GM23338 (cell line): Measurements from ENCODE around the gene PF4V1. TPM values are rescaled to one million over a fixed set of nuclear protein-coding genes. Genes with fewer than 3 reads are reported as not detected.
A peak's percentile ranks its signal among the peaks of the same experiment; 100 is the strongest.

ENCODE experiments used
- ATAC-seq: fragments of 200-7000 bp; cut with Tn5 transposase; 3 replicates; pipeline ENCODE4 v1.9.1; 2020
- DNase-seq: peaks from one replicate; pipeline ENCODE4 v3.0.0-alpha.2; 2015; ENCODE audit warnings: low spot score
- H2AFZ ChIP-seq: fragments of 200-600 bp; sonication (generic); 2 replicates; pipeline ENCODE4 v1.8.0; 2016; ENCODE audit warnings: antibody characterized with exemption, mild to moderate bottlenecking, moderate library complexity
- H3F3A ChIP-seq: fragments of 200-600 bp; sonication (generic); replicated peaks from 2 replicates; pipeline ENCODE4 v1.8.0; 2017; ENCODE audit warnings: antibody characterized with exemption, mixed run types, low read depth
- H3K27ac ChIP-seq: fragments of 200-600 bp; sonication (generic); 2 replicates; pipeline ENCODE4 v1.6.1; 2016; ENCODE audit warnings: low read depth
- H3K27me3 ChIP-seq: fragments of 200-600 bp; sonication (generic); 2 replicates; pipeline ENCODE4 v1.8.0; 2016; ENCODE audit warnings: mild to moderate bottlenecking, mixed run types, moderate library complexity; ENCODE audit not compliant: insufficient read depth
- H3K36me3 ChIP-seq: fragments of 200-600 bp; sonication (generic); 2 replicates; pipeline ENCODE4 v1.8.0; 2016; ENCODE audit warnings: mild to moderate bottlenecking; ENCODE audit not compliant: insufficient read depth
- H3K4me1 ChIP-seq: fragments of 200-600 bp; sonication (generic); 2 replicates; pipeline ENCODE4 v1.8.0; 2016; ENCODE audit warnings: mild to moderate bottlenecking, moderate library complexity; ENCODE audit not compliant: insufficient read depth
- H3K4me2 ChIP-seq: fragments of 200-600 bp; sonication (generic); 2 replicates; pipeline ENCODE4 v1.7.1; 2017; ENCODE audit warnings: mixed run types
- H3K4me3 ChIP-seq: fragments of 200-600 bp; sonication (generic); 2 replicates; pipeline ENCODE4 v1.6.1; 2016; ENCODE audit warnings: mixed run types
- H3K79me2 ChIP-seq: fragments of 200-600 bp; sonication (generic); replicated peaks from 2 replicates; pipeline ENCODE4 v1.8.0; 2017; ENCODE audit warnings: mild to moderate bottlenecking; ENCODE audit not compliant: insufficient read depth
- H3K9me2 ChIP-seq: fragments of 200-600 bp; sonication (generic); 2 replicates; pipeline ENCODE4 v1.8.0; 2017; ENCODE audit not compliant: insufficient read depth
- H4K20me1 ChIP-seq: fragments of 200-600 bp; sonication (generic); replicated peaks from 2 replicates; pipeline ENCODE4 v1.8.0; 2017; ENCODE audit warnings: mild to moderate bottlenecking; ENCODE audit not compliant: insufficient read depth
- H3K27ac Mint-ChIP-seq: 2 replicates; pipeline ENCODE4 v1.8.0; 2020; ENCODE audit warnings: inconsistent platforms, mild to moderate bottlenecking, moderate library complexity, mixed read lengths
- H3K27me3 Mint-ChIP-seq: 3 replicates; pipeline ENCODE4 v1.8.0; 2022; ENCODE audit warnings: low read depth, mild to moderate bottlenecking, moderate library complexity, mixed read lengths, inconsistent platforms; ENCODE audit not compliant: insufficient read depth, poor library complexity
- H3K36me3 Mint-ChIP-seq: 3 replicates; pipeline ENCODE4 v1.8.0; 2021; ENCODE audit warnings: low read depth, mild to moderate bottlenecking, inconsistent platforms, moderate library complexity, mixed read lengths
- H3K4me1 Mint-ChIP-seq: 3 replicates; pipeline ENCODE4 v1.8.0; 2020; ENCODE audit warnings: mild to moderate bottlenecking, inconsistent platforms, mixed read lengths
- H3K4me3 Mint-ChIP-seq: 3 replicates; pipeline ENCODE4 v1.8.0; 2021; ENCODE audit warnings: moderate library complexity, mild to moderate bottlenecking, inconsistent platforms, mixed read lengths
- H3K9me3 Mint-ChIP-seq: 3 replicates; pipeline ENCODE4 v1.8.0; 2020; ENCODE audit warnings: moderate library complexity, mild to moderate bottlenecking, inconsistent platforms, mixed read lengths
- CREB1 ChIP-seq: fragments of 250-450 bp; sonication (Bioruptor Pico); IDR thresholded peaks from 2 replicates; pipeline ENCODE4 v1.5.0; 2020; ENCODE audit warnings: low read depth, mild to moderate bottlenecking, moderate library complexity
- EZH2phosphoT487 ChIP-seq: fragments of 200-600 bp; sonication (generic); IDR thresholded peaks from one replicate; pipeline ENCODE4 v1.8.1; 2018; ENCODE audit warnings: antibody characterized with exemption; ENCODE audit not compliant: unreplicated experiment
- NANOG ChIP-seq: IDR thresholded peaks from 2 replicates; pipeline ENCODE4 v1.6.1; 2016; ENCODE audit warnings: antibody characterized with exemption, borderline replicate concordance
- REST ChIP-seq: IDR thresholded peaks from one replicate; pipeline ENCODE4 v1.6.1; 2018; ENCODE audit warnings: antibody characterized with exemption; ENCODE audit not compliant: unreplicated experiment
- ZNF331 ChIP-seq: fragments of 250-450 bp; sonication (Bioruptor Pico); IDR thresholded peaks from 2 replicates; pipeline ENCODE4 v1.5.0; 2020; ENCODE audit warnings: low read depth, mild to moderate bottlenecking, moderate library complexity
- ZNF462 ChIP-seq: fragments of 250-450 bp; sonication (Bioruptor Pico); IDR thresholded peaks from 2 replicates; pipeline ENCODE4 v1.5.0; 2020; ENCODE audit warnings: mild to moderate bottlenecking, moderate library complexity
- polyA plus RNA-seq: library from polyadenylated mRNA; unstranded; fragments of >200 nt; fragmentation: Nextera tagmentation; extraction: Ambion mirVana; gene quantifications from 2 replicates; pipeline ENCODE4 v1.2.1, GENCODE V29; 2016
- total RNA-seq: library from RNA; depleted of rRNA; stranded (reverse); fragments of >200 nt; shearing (Covaris generic); gene quantifications from 2 replicates; pipeline ENCODE4 v1.2.3, GENCODE V29; 2014
- TF ChIP-seq, protein P1 (sequence below), 2 experiments: fragments of 200-600 bp in 1 of 2; sonication (generic) in 1 of 2; conservative IDR thresholded peaks; 2 replicates each; pipeline versions ENCODE4 v1.5.1 to v1.6.1; 2016 to 2017; ENCODE audit warnings: antibody characterized with exemption in 2 of 2, low read depth in 2 of 2, mild to moderate bottlenecking in 2 of 2, moderate library complexity in 1 of 2

PF4V1 gene
- total and polyA plus RNA-seq, 2 experiments from 2014 or later: 0.66 TPM; not detected in 1

DNA sequence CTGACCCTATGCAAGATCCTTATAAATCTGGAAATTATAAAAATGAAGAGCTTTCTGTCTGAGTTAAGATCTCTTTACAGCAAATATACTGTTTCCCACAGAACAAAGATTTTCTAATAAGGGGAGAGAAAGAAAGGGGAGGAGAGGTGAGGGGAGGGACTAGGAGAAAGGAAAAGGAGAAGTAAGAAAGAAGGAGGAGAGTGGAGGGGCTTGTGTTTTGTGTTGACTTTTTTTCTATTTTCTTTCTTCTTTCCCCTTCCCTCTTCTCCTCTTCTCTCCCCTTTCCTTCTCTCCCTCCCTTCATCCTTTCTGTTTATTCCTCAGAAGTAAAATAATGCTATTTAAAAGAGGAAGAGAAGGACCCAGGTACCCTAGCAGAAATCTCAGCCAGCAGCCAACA, 10.4 kb upstream of the PF4V1 start:
- DNase-seq (no peak), ATAC-seq (no peak)
- Histone ChIP-seq H3K4me2 (no peak overlapping the region), H2AFZ (peak overlapping the region; percentile 33; the same call in 1 of the 2 replicates), H3K27ac (no peak overlapping the region), H3K4me3 (no peak overlapping the region), H4K20me1 (no peaks in the 10 kb centered on the region), H3K9me2 (no peaks in the 10 kb centered on the region), H3K4me1 (peaks cover 8% of the 10 kb centered on the region; the same call in 1 of the 2 replicates), H3K79me2 (no peaks in the 10 kb centered on the region), H3K36me3 (no peaks in the 10 kb centered on the region), H3F3A (no peaks in the 10 kb centered on the region), H3K27me3 (peaks cover 12% of the 10 kb centered on the region)
- Mint-ChIP-seq H3K27ac (no peak overlapping the region), H3K9me3 (no peaks in the 10 kb centered on the region), H3K4me1 (peaks cover 21% of the 10 kb centered on the region), H3K27me3 (no peaks in the 10 kb centered on the region), H3K36me3 (no peaks in the 10 kb centered on the region), H3K4me3 (no peak overlapping the region)
- TF ChIP-seq EZH2phosphoT487 (no peak), CREB1 (CRISPR knock-in tag) (no peak), NANOG (no peak)
- TF ChIP-seq, protein P1, sequence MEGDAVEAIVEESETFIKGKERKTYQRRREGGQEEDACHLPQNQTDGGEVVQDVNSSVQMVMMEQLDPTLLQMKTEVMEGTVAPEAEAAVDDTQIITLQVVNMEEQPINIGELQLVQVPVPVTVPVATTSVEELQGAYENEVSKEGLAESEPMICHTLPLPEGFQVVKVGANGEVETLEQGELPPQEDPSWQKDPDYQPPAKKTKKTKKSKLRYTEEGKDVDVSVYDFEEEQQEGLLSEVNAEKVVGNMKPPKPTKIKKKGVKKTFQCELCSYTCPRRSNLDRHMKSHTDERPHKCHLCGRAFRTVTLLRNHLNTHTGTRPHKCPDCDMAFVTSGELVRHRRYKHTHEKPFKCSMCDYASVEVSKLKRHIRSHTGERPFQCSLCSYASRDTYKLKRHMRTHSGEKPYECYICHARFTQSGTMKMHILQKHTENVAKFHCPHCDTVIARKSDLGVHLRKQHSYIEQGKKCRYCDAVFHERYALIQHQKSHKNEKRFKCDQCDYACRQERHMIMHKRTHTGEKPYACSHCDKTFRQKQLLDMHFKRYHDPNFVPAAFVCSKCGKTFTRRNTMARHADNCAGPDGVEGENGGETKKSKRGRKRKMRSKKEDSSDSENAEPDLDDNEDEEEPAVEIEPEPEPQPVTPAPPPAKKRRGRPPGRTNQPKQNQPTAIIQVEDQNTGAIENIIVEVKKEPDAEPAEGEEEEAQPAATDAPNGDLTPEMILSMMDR (conservative IDR thresholded peaks at IDR 0.05; ENCODE audit: low read depth in 2 of 2): no peak

- ATAC-seq: no peak
- no peaks in the 10 kb centered on the region for H3K36me3 Mint-ChIP-seq
- TF ChIP-seq REST: no peak
- TF ChIP-seq NANOG: no peak
- TF ChIP-seq ZNF462 (CRISPR knock-in tag): no peak
- no peak for TF ChIP-seq ZNF331 (CRISPR knock-in tag)
- TF ChIP-seq, protein P1 (conservative IDR thresholded peaks at IDR 0.05; ENCODE audit: low read depth in 2 of 2): no peak
Observed at GRCh38 chr4:73843369-73843768, 9.7 kb upstream of the PF4V1 start.

More at GRCh38 chr4:73843369-73843768, 9.7 kb upstream of the PF4V1 start:
- Mint-ChIP-seq H3K27me3 (no peaks in the 10 kb centered on the region), H3K4me3 (no peak overlapping the region), H3K27ac (no peak overlapping the region; the same call in 1 of the 2 replicates), H3K9me3 (no peaks in the 10 kb centered on the region), H3K4me1 (peaks cover 21% of the 10 kb centered on the region)
- Histone ChIP-seq H3K27ac (no peak overlapping the region), H3K27me3 (peaks cover 6% of the 10 kb centered on the region; the same call in 1 of the 2 replicates), H3K9me2 (no peaks in the 10 kb centered on the region), H3K4me1 (peaks cover 8% of the 10 kb centered on the region; the same call in 1 of the 2 replicates), H3K36me3 (no peaks in the 10 kb centered on the region), H4K20me1 (no peaks in the 10 kb centered on the region), H3F3A (no peaks in the 10 kb centered on the region), H3K79me2 (no peaks in the 10 kb centered on the region), H2AFZ (no peak overlapping the region), H3K4me3 (no peak overlapping the region), H3K4me2 (no peak overlapping the region)
- no peak for DNase-seq
